Stomach (tissue), 4 donors: Measurements from ENCODE around the gene PLCB1.

Experiments
- EP300 ChIP-seq: sonication (generic); formaldehyde crosslinking; IDR thresholded peaks from one replicate; pipeline ENCODE4 v1.6.1; 2017; ENCODE audit warnings: antibody characterized with exemption
- POLR2A ChIP-seq, 4 donors: fragments of 450-650 bp; IDR thresholded peaks; one replicate each; pipeline ENCODE4 v1.6.1; 2016; ENCODE audit warnings: antibody characterized with exemption in 4 of 4, control low read depth in 2 of 4, mild to moderate bottlenecking in 1 of 4, moderate library complexity in 1 of 4
- POLR2AphosphoS5 ChIP-seq, 3 donors: sonication (generic); formaldehyde crosslinking; IDR thresholded peaks; one replicate each; pipeline ENCODE4 v1.6.1; 2016; ENCODE audit warnings: antibody characterized with exemption in 3 of 3
- TF ChIP-seq, protein P1 (sequence below), 7 experiments: fragments of 450-650 bp in 4 of 7; fragments of 200-600 bp in 3 of 7; sonication (generic) in 3 of 7; IDR thresholded peaks; one replicate each; pipeline ENCODE4 v1.5.1; 2016 to 2019; ENCODE audit warnings: antibody characterized with exemption in 7 of 7, control low read depth in 2 of 7, mild to moderate bottlenecking in 1 of 7

DNA sequence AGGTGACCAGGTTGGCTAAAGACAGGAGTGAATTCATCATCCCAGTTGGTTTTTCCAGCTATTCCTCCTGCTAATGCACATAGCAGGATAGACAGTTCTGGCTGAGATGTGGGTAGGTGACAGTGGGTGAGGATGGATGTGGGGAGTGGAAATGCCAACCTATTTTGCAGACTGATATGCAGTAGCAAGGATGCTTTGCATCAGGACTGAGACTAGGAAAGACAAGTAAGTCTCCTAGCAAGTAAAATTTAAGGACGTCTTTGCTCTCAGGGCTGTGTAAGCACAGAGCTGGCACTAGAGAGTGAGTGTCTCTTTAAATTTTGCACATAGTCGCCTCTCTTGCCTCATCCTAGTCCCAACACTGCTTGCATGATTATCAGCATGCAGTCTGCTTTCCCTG is 568.7 kb downstream of the PLCB1 start:
- TF ChIP-seq, protein P1, sequence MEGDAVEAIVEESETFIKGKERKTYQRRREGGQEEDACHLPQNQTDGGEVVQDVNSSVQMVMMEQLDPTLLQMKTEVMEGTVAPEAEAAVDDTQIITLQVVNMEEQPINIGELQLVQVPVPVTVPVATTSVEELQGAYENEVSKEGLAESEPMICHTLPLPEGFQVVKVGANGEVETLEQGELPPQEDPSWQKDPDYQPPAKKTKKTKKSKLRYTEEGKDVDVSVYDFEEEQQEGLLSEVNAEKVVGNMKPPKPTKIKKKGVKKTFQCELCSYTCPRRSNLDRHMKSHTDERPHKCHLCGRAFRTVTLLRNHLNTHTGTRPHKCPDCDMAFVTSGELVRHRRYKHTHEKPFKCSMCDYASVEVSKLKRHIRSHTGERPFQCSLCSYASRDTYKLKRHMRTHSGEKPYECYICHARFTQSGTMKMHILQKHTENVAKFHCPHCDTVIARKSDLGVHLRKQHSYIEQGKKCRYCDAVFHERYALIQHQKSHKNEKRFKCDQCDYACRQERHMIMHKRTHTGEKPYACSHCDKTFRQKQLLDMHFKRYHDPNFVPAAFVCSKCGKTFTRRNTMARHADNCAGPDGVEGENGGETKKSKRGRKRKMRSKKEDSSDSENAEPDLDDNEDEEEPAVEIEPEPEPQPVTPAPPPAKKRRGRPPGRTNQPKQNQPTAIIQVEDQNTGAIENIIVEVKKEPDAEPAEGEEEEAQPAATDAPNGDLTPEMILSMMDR (IDR thresholded peaks at IDR 0.05) = no peak
- TF ChIP-seq EP300 = no peak
- TF ChIP-seq POLR2A (IDR thresholded peaks at IDR 0.05) = no peak
- TF ChIP-seq POLR2AphosphoS5 (IDR thresholded peaks at IDR 0.05) = no peak
